ENCODE results near the gene LTBP1. TPM values are rescaled to one million over a fixed set of nuclear protein-coding genes. Genes with fewer than 3 reads are reported as not detected.

The LTBP1 gene
- total and polyA plus RNA-seq, 2 experiments from 2014 or later = 216 to 509 TPM

GRCh38 chr2:33258387-33258786, 311.6 kb downstream of the LTBP1 start:
- DNase-seq (ENCODE audit: low read depth in 1 of 2, low spot score in 1 of 2) = no peak
- no peaks in the 10 kb centered on the region for H3K4me1 ChIP-seq (ENCODE audit: low read depth)
- H3K36me3 ChIP-seq = peaks cover 25% of the 10 kb centered on the region
- no peaks in the 10 kb centered on the region for H3K27me3 ChIP-seq
- no peak for TF ChIP-seq CTCF (IDR thresholded peaks at IDR 0.05; ENCODE audit: low read depth, low read length)
- H3K9me3 ChIP-seq (ENCODE audit: low read depth) = no peaks in the 10 kb centered on the region
- H3K4me3 ChIP-seq = no peak overlapping the region
- no peak overlapping the region for H3K27ac ChIP-seq

GRCh38 chr2:33262097-33262496, 315.3 kb downstream of the LTBP1 start:
- DNase-seq (ENCODE audit: low read depth in 1 of 2, low spot score in 1 of 2) = no peak
- Histone ChIP-seq H3K9me3 (ENCODE audit: low read depth) (no peaks in the 10 kb centered on the region), H3K27me3 (no peaks in the 10 kb centered on the region), H3K4me3 (no peak overlapping the region), H3K36me3 (peaks cover 38% of the 10 kb centered on the region), H3K4me1 (ENCODE audit: low read depth) (no peaks in the 10 kb centered on the region), H3K27ac (no peak overlapping the region)
- TF ChIP-seq CTCF (IDR thresholded peaks at IDR 0.05; ENCODE audit: low read depth, low read length) = no peak

- TF ChIP-seq CTCF (IDR thresholded peaks at IDR 0.05; ENCODE audit: low read depth, low read length) = no peak
- Histone ChIP-seq H3K9me3 (ENCODE audit: low read depth) (no peaks in the 10 kb centered on the region), H3K4me1 (ENCODE audit: low read depth) (no peaks in the 10 kb centered on the region), H3K36me3 (peaks cover 35% of the 10 kb centered on the region), H3K27me3 (no peaks in the 10 kb centered on the region), H3K4me3 (no peak overlapping the region), H3K27ac (peak overlapping the region; percentile 29)
- no peak for DNase-seq (ENCODE audit: low read depth in 1 of 2, low spot score in 1 of 2)
Measured at GRCh38 chr2:33264766-33265165, 318.0 kb downstream of the LTBP1 start.

GRCh38 chr2:33265584-33266338, 319.0 kb downstream of the LTBP1 start:
- no peak overlapping the region for H3K27ac ChIP-seq
- no peak overlapping the region for H3K4me3 ChIP-seq
- no peaks in the 10 kb centered on the region for H3K9me3 ChIP-seq (ENCODE audit: low read depth)
- H3K27me3 ChIP-seq = no peaks in the 10 kb centered on the region
- no peak for DNase-seq (ENCODE audit: low read depth in 1 of 2, low spot score in 1 of 2)
- H3K36me3 ChIP-seq = peaks cover 35% of the 10 kb centered on the region
- H3K4me1 ChIP-seq (ENCODE audit: low read depth) = no peaks in the 10 kb centered on the region
- no peak for TF ChIP-seq CTCF (IDR thresholded peaks at IDR 0.05; ENCODE audit: low read depth, low read length)

GRCh38 chr2:33266467-33266866, 319.7 kb downstream of the LTBP1 start:
- Histone ChIP-seq H3K9me3 (ENCODE audit: low read depth) (no peaks in the 10 kb centered on the region), H3K36me3 (peaks cover 35% of the 10 kb centered on the region), H3K27ac (no peak overlapping the region), H3K4me1 (ENCODE audit: low read depth) (no peaks in the 10 kb centered on the region), H3K4me3 (no peak overlapping the region), H3K27me3 (no peaks in the 10 kb centered on the region)
- DNase-seq (ENCODE audit: low read depth in 1 of 2, low spot score in 1 of 2) = no peak
- no peak for TF ChIP-seq CTCF (IDR thresholded peaks at IDR 0.05; ENCODE audit: low read depth, low read length)

Data from cardiac muscle cell (in vitro differentiated cells and primary cell).